Endothelial cell of umbilical vein (primary cell): ENCODE results near the gene ATN1. TPM values are rescaled to one million over a fixed set of nuclear protein-coding genes. Genes with fewer than 3 reads are reported as not detected.

Source experiments
- BruUV-seq: library from RNA; stranded (reverse); fragments of 400-500 nt; replicated peaks from 2 replicates; lab custom pipeline; 2021; lab: Mats Ljungman, UMichigan
- CTCF ChIA-PET: fragments of 300-600, 350-600 bp; sonication (Branson Sonifier 250); formaldehyde crosslinking; loops from one replicate; lab custom pipeline; 2021; ENCODE audit warnings: antibody characterized with exemption, inconsistent platforms; lab: Charles Lee
- POLR2A ChIA-PET: fragments of 300-600, 350-600 bp; sonication (Branson Sonifier 250); formaldehyde crosslinking; loops from one replicate; lab custom pipeline; 2021; ENCODE audit warnings: antibody characterized with exemption, inconsistent platforms; lab: Charles Lee
- DNase-seq: peaks from one replicate; pipeline ENCODE4 v3.0.0-alpha.2; 2011; ENCODE audit warnings: low read depth, low spot score
- FAIRE-seq: peaks from 2 replicates; lab custom pipeline; 2011; peaks lifted over from hg19 to GRCh38; lab: Jason Lieb, UNC
- H2AFZ ChIP-seq: 2 replicates; pipeline ENCODE4 v1.6.0; 2012; ENCODE audit warnings: low read depth, low read length, control low read depth, inconsistent platforms
- H3K27ac ChIP-seq: 2 replicates; pipeline ENCODE4 v1.5.1; 2011; ENCODE audit warnings: low read depth, mild to moderate bottlenecking, control low read depth, low read length, moderate library complexity; ENCODE audit not compliant: insufficient read depth
- H3K27me3 ChIP-seq, 2 experiments: 2 replicates each; pipeline versions ENCODE4 v1.6.0 to v1.6.1; 2011; ENCODE audit warnings: low read length in 2 of 2, mixed read lengths in 1 of 2; ENCODE audit not compliant: control insufficient read depth in 2 of 2, insufficient read depth in 2 of 2
- H3K36me3 ChIP-seq, 2 experiments: 2 replicates in 1 of 2; 3 replicates in 1 of 2; pipeline ENCODE4 v1.5.1; 2011; ENCODE audit warnings: low read length in 2 of 2, mild to moderate bottlenecking in 1 of 2, moderate library complexity in 1 of 2; ENCODE audit not compliant: control insufficient read depth in 2 of 2, insufficient read depth in 2 of 2; ENCODE audit errors: extremely low read depth in 1 of 2
- H3K4me1 ChIP-seq: 3 replicates; pipeline ENCODE4 v1.5.1; 2011; ENCODE audit warnings: mild to moderate bottlenecking, low read length; ENCODE audit not compliant: control insufficient read depth, insufficient read depth; ENCODE audit errors: extremely low read depth
- H3K4me2 ChIP-seq: 2 replicates; pipeline ENCODE4 v1.6.1; 2011; ENCODE audit warnings: low read length, control low read depth, mixed read lengths; ENCODE audit not compliant: insufficient read depth
- H3K4me3 ChIP-seq, 3 experiments: fragments of 200-600 bp in 1 of 3; sonication (generic), shearing (Covaris generic) in 1 of 3; replicated peaks in 1 of 3; 2 replicates each; pipeline ENCODE4 v1.5.1; 2011 to 2016; ENCODE audit warnings: control low read depth in 3 of 3, low read length in 3 of 3, mild to moderate bottlenecking in 2 of 3, inconsistent platforms in 1 of 3, low read depth in 1 of 3, moderate library complexity in 1 of 3; ENCODE audit not compliant: insufficient read depth in 1 of 3
- H3K79me2 ChIP-seq: 2 replicates; pipeline ENCODE4 v1.6.0; 2012; ENCODE audit warnings: low read length, inconsistent platforms; ENCODE audit not compliant: control insufficient read depth, insufficient read depth
- H3K9ac ChIP-seq: replicated peaks from 2 replicates; pipeline ENCODE3; 2011; ENCODE audit warnings: low read length, control low read depth; ENCODE audit not compliant: insufficient read depth; ENCODE audit errors: extremely low read depth
- H3K9me1 ChIP-seq: replicated peaks from 3 replicates; pipeline ENCODE4 v1.6.0; 2011; ENCODE audit warnings: mild to moderate bottlenecking, low read length; ENCODE audit not compliant: control insufficient read depth, insufficient read depth; ENCODE audit errors: extremely low read depth
- H3K9me3 ChIP-seq: replicated peaks from 2 replicates; pipeline ENCODE4 v1.5.1; 2012; ENCODE audit warnings: low read length, inconsistent platforms; ENCODE audit not compliant: control insufficient read depth, insufficient read depth
- H4K20me1 ChIP-seq: replicated peaks from 2 replicates; pipeline ENCODE3; 2011; ENCODE audit warnings: mild to moderate bottlenecking, low read length; ENCODE audit not compliant: control insufficient read depth, insufficient read depth; ENCODE audit errors: extremely low read depth
- EZH2 ChIP-seq: IDR thresholded peaks from 2 replicates; pipeline ENCODE4 v1.6.1; 2012; ENCODE audit warnings: borderline replicate concordance, low read depth, mild to moderate bottlenecking, moderate library complexity, low read length, inconsistent platforms; ENCODE audit not compliant: severe bottlenecking
- GATA2 ChIP-seq: IDR thresholded peaks from 2 replicates; pipeline ENCODE4 v1.7.0; 2011; ENCODE audit warnings: low read depth, mild to moderate bottlenecking, moderate library complexity, mixed read lengths, low read length; ENCODE audit not compliant: insufficient read length, insufficient read depth
- JUN ChIP-seq: IDR thresholded peaks from 2 replicates; pipeline ENCODE4 v1.6.1; 2011; ENCODE audit warnings: borderline replicate concordance, low read depth; ENCODE audit not compliant: insufficient read length, insufficient read depth
- MYC ChIP-seq: IDR thresholded peaks from one replicate; pipeline ENCODE4 v1.6.1; 2011; ENCODE audit warnings: mild to moderate bottlenecking, low read depth, low read length
- POLR2A ChIP-seq: IDR thresholded peaks from 2 replicates; pipeline ENCODE4 v1.6.1; 2012; ENCODE audit warnings: low read depth, mild to moderate bottlenecking, control low read depth, low read length
- dilution Hi-C: fragments of 300-500 bp; cut with MboI; formaldehyde crosslinking; loops from one replicate; pipeline ENCODE4 v1.15.0; 2019; ENCODE audit warnings: low sequenced_read_pairs; ENCODE audit not compliant: extremely low pct_ligation_motif_present
- intact Hi-C: fragments of 100-400 bp; cut with micrococcal nuclease; formaldehyde crosslinking; loops from one replicate; pipeline ENCODE4 v1.10.0; 2022
- polyA plus RNA-seq, 4 experiments: library from polyadenylated mRNA; depleted of rRNA in 3 of 4; stranded (reverse) in 3 of 4; unstranded in 1 of 4; fragments of >200 nt; gene quantifications; 2 replicates each; pipeline versions ENCODE4 v1.2.1 to v1.2.3, GENCODE V29; 2011 to 2012; ENCODE audit warnings: missing spikeins in 1 of 4
- total RNA-seq: library from RNA; stranded (reverse); gene quantifications from 2 replicates; pipeline ENCODE4 v1.2.3, GENCODE V29; 2021
- TF ChIP-seq, protein P1 (sequence below), 2 donors: IDR thresholded peaks; 1 replicate in 1 of 2; 2 replicates in 1 of 2; pipeline ENCODE4 v1.5.1; 2011; ENCODE audit warnings: low read length in 2 of 2, mild to moderate bottlenecking in 2 of 2, moderate library complexity in 2 of 2, control low read depth in 1 of 2, inconsistent platforms in 1 of 2, low read depth in 1 of 2; ENCODE audit not compliant: insufficient read depth in 1 of 2; ENCODE audit errors: extremely low read depth in 1 of 2
- TF ChIP-seq, protein P2 (sequence below): IDR thresholded peaks from 2 replicates; pipeline ENCODE4 v1.6.1; 2011; ENCODE audit not compliant: insufficient read depth, insufficient read length

The ATN1 gene
- total and polyA plus RNA-seq, 2 donors (not counting 3 experiments of a cell fraction or from before 2014, with no cell fraction given), result 46.4 to 117 TPM

DNA sequence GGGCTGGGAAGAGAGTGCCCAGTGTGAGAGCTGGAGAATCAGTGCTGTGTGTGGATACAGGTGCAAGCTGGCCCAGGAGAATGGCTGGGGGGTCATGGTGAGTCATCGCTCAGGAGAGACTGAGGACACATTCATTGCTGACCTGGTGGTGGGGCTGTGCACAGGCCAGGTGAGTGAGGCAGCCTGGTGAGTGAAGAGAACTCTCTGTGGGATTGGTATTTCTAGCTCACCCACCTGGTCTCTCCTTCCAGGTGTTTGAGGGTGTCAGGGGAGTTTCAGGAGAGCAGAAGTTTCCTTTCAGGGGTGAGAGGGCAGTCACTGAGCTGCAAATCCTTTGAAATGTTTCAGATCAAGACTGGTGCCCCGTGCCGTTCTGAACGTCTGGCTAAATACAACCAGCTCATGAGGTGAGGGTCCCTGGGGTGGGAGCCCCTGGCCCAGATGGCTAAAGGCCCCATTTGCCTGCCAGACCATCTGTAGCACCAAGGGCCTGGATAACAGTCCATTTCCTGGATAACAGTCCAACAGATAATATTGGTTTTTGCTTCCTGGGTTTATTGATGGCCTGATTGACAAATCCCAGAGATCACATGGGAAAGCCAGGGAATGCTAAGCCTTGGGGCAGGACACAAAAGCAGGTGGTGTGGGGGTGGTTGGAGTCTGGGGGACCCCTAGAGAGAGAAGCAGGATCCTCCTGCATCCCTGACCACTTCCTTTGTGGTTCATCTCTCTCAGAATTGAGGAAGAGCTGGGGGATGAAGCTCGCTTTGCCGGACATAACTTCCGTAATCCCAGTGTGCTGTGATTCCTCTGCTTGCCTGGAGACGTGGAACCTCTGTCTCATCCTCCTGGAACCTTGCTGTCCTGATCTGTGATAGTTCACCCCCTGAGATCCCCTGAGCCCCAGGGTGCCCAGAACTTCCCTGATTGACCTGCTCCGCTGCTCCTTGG is 5.5 kb upstream of the ATN1 start:
- POLR2A ChIA-PET, result no interaction called here
- no peak overlapping the region for H2AFZ ChIP-seq
- DNase-seq (no peak), FAIRE-seq (no peak)
- dilution Hi-C loops (no loop called here), intact Hi-C loops (no loop called here)
- H3K36me3 ChIP-seq, result no peaks in the 10 kb centered on the region
- no peak overlapping the region for H3K4me2 ChIP-seq
- no peak overlapping the region for H3K27ac ChIP-seq
- peaks cover 8% of the 10 kb centered on the region for H3K79me2 ChIP-seq
- BruUV-seq, result no TSS peak
- no peak overlapping the region for H3K9ac ChIP-seq
- peaks cover 29% of the 10 kb centered on the region for H3K4me1 ChIP-seq
- H3K9me1 ChIP-seq, result no peaks in the 10 kb centered on the region
- no peaks in the 10 kb centered on the region for H3K9me3 ChIP-seq
- no peak for TF ChIP-seq POLR2A
- no peak for TF ChIP-seq JUN
- TF ChIP-seq, protein P1, sequence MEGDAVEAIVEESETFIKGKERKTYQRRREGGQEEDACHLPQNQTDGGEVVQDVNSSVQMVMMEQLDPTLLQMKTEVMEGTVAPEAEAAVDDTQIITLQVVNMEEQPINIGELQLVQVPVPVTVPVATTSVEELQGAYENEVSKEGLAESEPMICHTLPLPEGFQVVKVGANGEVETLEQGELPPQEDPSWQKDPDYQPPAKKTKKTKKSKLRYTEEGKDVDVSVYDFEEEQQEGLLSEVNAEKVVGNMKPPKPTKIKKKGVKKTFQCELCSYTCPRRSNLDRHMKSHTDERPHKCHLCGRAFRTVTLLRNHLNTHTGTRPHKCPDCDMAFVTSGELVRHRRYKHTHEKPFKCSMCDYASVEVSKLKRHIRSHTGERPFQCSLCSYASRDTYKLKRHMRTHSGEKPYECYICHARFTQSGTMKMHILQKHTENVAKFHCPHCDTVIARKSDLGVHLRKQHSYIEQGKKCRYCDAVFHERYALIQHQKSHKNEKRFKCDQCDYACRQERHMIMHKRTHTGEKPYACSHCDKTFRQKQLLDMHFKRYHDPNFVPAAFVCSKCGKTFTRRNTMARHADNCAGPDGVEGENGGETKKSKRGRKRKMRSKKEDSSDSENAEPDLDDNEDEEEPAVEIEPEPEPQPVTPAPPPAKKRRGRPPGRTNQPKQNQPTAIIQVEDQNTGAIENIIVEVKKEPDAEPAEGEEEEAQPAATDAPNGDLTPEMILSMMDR (IDR thresholded peaks at IDR 0.05; ENCODE audit: extremely low read depth in 1 of 2, insufficient read depth in 1 of 2, low read depth in 1 of 2, low read length in 2 of 2), result no peak
- TF ChIP-seq GATA2, result no peak
- TF ChIP-seq, protein P2, sequence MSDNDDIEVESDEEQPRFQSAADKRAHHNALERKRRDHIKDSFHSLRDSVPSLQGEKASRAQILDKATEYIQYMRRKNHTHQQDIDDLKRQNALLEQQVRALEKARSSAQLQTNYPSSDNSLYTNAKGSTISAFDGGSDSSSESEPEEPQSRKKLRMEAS, result no peak
- TF ChIP-seq EZH2, result no peak
- no peak for TF ChIP-seq MYC
- H3K4me3 ChIP-seq, result no peak overlapping the region
- H3K27me3 ChIP-seq, result no peaks in the 10 kb centered on the region
- no peaks in the 10 kb centered on the region for H4K20me1 ChIP-seq
- CTCF ChIA-PET, result interaction anchor here (1.0 to 1.8 kb wide), 3 partner anchors 15 to 53 kb away, joined by 3 to 6 read pairs (median 6); no protein-coding TSS in a partner anchor
